Fibroblast of lung (primary cell): Measurements from ENCODE around the gene KMT2A.

Experiments used
- CTCF ChIP-seq, 2 donors: IDR thresholded peaks in 1 of 2; conservative IDR thresholded peaks in 1 of 2; 1 replicate in 1 of 2; 2 replicates in 1 of 2; pipeline ENCODE4 v1.5.1; 2011 to 2012; ENCODE audit warnings: low read length in 2 of 2, control low read depth in 1 of 2, inconsistent platforms in 1 of 2, low read depth in 1 of 2, mild to moderate bottlenecking in 1 of 2
- EZH2 ChIP-seq: IDR thresholded peaks from 2 replicates; pipeline ENCODE4 v1.5.1; 2012; ENCODE audit warnings: low read length, control low read depth, mild to moderate bottlenecking; ENCODE audit errors: missing control alignments

- TF ChIP-seq CTCF (conservative IDR thresholded peaks at IDR 0.05 in 1 of 2, IDR thresholded peaks at IDR 0.05 in 1 of 2; ENCODE audit: low read depth in 1 of 2, low read length in 2 of 2), result no peak
- TF ChIP-seq EZH2, result no peak
Measured at GRCh38 chr11:118437208-118438125, 1.2 kb downstream of the KMT2A start.
